ENCODE data around the gene FAM83D.

GRCh38 chr20:38883981-38884733, 42.1 kb upstream of the FAM83D start:
- no peak for TF ChIP-seq CTCF (IDR thresholded peaks at IDR 0.05)
- no peak for TF ChIP-seq POLR2A (IDR thresholded peaks at IDR 0.05)
